HG02571 (cell line): ENCODE data around the gene WFDC1.

Experiments used
- ATAC-seq: cut with Tn5 transposase; IDR thresholded peaks from one replicate; pipeline ENCODE4 v1.9.1; 2021; ENCODE audit warnings: mild to moderate bottlenecking, moderate library complexity; ENCODE audit not compliant: unreplicated experiment

The WFDC1 gene

GRCh38 chr16:84294531-84295142, at the start of gene WFDC1:
TSS of gene WFDC1 (plus strand) at chr16:84294878. CDS start at chr16:84294972, 94 bp downstream.
- no peak for ATAC-seq

GRCh38 chr16:84245956-84246678, 48.6 kb upstream of the WFDC1 start:
- no peak for ATAC-seq

GRCh38 chr16:84246679-84247077, 48.0 kb upstream of the WFDC1 start:
- no peak for ATAC-seq

GRCh38 chr16:84247331-84247730, 47.3 kb upstream of the WFDC1 start:
- ATAC-seq: no peak

GRCh38 chr16:84247844-84248243, 46.8 kb upstream of the WFDC1 start:
- ATAC-seq: no peak

- no peak for ATAC-seq
Observed at GRCh38 chr16:84252184-84252583, 42.5 kb upstream of the WFDC1 start.

GRCh38 chr16:84253173-84253572, 41.5 kb upstream of the WFDC1 start:
- ATAC-seq: no peak

GRCh38 chr16:84254062-84254461, 40.6 kb upstream of the WFDC1 start:
- no peak for ATAC-seq

- ATAC-seq: no peak
Observed at GRCh38 chr16:84255050-84255810, 39.4 kb upstream of the WFDC1 start.

- ATAC-seq: no peak
Observed at GRCh38 chr16:84258266-84258665, 36.4 kb upstream of the WFDC1 start.

GRCh38 chr16:84259691-84260090, 35.0 kb upstream of the WFDC1 start:
- ATAC-seq: no peak

- no peak for ATAC-seq
Observed at GRCh38 chr16:84260766-84261554, 33.7 kb upstream of the WFDC1 start.

- ATAC-seq: no peak
Observed at GRCh38 chr16:84262031-84262430, 32.6 kb upstream of the WFDC1 start.

GRCh38 chr16:84262939-84263338, 31.7 kb upstream of the WFDC1 start:
- no peak for ATAC-seq

- ATAC-seq: no peak
Observed at GRCh38 chr16:84266451-84266850, 28.2 kb upstream of the WFDC1 start.

GRCh38 chr16:84267380-84267779, 27.3 kb upstream of the WFDC1 start:
- ATAC-seq: no peak

- ATAC-seq: no peak
Observed at GRCh38 chr16:84268291-84269040, 26.2 kb upstream of the WFDC1 start.

GRCh38 chr16:84270071-84270470, 24.6 kb upstream of the WFDC1 start:
- ATAC-seq: no peak

GRCh38 chr16:84270531-84270930, 24.1 kb upstream of the WFDC1 start:
- no peak for ATAC-seq

GRCh38 chr16:84271037-84271436, 23.6 kb upstream of the WFDC1 start:
- ATAC-seq: no peak
